ENCODE data around the gene SRGN.
A peak's percentile ranks its signal among the peaks of the same experiment; 100 is the strongest.

The SRGN gene

DNA sequence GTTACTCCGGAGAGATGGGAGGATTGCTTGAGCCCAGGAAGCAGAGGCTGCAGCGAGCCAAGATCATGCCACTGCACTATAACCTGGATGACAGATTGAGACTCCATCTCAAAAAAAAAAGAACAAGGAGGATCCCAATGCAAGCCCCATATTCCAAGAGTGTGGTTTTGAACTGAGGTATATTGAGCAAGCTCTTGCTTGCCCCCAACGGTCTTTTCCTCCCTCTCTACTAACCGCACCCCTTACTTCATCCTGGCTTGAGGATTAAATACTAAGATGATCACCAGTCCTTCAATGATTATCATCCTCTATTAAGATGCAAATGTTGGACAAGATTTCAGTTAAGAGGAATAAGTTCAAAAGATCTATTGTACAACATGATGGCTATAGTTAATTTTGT, 12.5 kb upstream of the SRGN start:
- no peak overlapping the region for H3K27ac ChIP-seq (ENCODE audit: insufficient read depth in 1 of 2, low read depth in 1 of 2, low read length in 2 of 2, poor library complexity in 1 of 2, severe bottlenecking in 2 of 2)
- H3K4me3 ChIP-seq (ENCODE audit: control insufficient read depth in 1 of 7, extremely low read depth in 1 of 7, insufficient read depth in 4 of 7, low read depth in 2 of 7, low read length in 6 of 7) = no peak overlapping the region
- peaks cover 0 to 10% (median 6%) of the 10 kb centered on the region in 4 experiments for H3K4me1 ChIP-seq (ENCODE audit: control extremely low read depth in 1 of 4, control insufficient read depth in 4 of 4, insufficient read depth in 4 of 4, low read length in 3 of 4)
- CTCF ChIA-PET = interaction anchor here (0.9 kb wide), 1 partner anchor 12 kb away, joined by 3 read pairs; the partner anchor contains the start of gene SRGN
- no peaks in the 10 kb centered on the region for H3K27me3 ChIP-seq (replicated peaks in 2 of 5; ENCODE audit: control insufficient read depth in 4 of 5, insufficient read depth in 5 of 5, low read length in 4 of 5)
- H3K36me3 ChIP-seq (ENCODE audit: control insufficient read depth in 4 of 4, insufficient read depth in 4 of 4, low read length in 3 of 4) = no peaks in the 10 kb centered on the region
- H3K9me3 ChIP-seq (ENCODE audit: control extremely low read depth in 1 of 5, control insufficient read depth in 4 of 5, insufficient read depth in 2 of 5, low read depth in 1 of 5, low read length in 4 of 5) = no peaks in the 10 kb centered on the region
- WGBS (ENCODE audit: insufficient coverage) = 83% methylated on average over 1 of the region's 4 CpGs
- DNase-seq = no peak
- POLR2A ChIA-PET = interaction anchor here (0.7 to 0.9 kb wide), 2 partner anchors 14 to 18 kb away, joined by 3 read pairs; no protein-coding TSS in a partner anchor

DNA sequence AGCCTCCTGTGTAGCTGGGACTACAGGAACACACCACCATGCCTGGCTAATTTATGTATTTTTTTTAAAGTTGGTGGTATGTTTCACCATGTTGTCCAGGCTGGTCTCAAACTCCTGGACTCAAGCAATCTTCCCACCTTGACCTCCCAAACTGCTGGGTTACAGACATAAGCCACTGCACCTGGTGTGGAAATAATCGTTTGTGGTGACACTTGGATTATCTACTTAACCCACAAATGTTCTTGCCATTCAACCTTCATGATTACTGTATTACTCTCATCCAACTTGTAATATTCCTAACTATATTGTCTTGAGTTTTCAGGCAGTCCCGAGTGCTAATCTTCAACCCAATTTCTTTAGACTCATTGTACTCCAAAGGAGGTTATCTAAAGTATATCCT, 9.6 kb upstream of the SRGN start:
- 89% methylated on average over 1 of the region's 2 CpGs for WGBS (ENCODE audit: insufficient coverage)
- Histone ChIP-seq H3K9me3 (ENCODE audit: control extremely low read depth in 1 of 5, control insufficient read depth in 4 of 5, insufficient read depth in 2 of 5, low read depth in 1 of 5, low read length in 4 of 5) (no peaks in the 10 kb centered on the region), H3K4me3 (ENCODE audit: control insufficient read depth in 1 of 7, extremely low read depth in 1 of 7, insufficient read depth in 4 of 7, low read depth in 2 of 7, low read length in 6 of 7) (no peak overlapping the region), H3K4me1 (ENCODE audit: control extremely low read depth in 1 of 4, control insufficient read depth in 4 of 4, insufficient read depth in 4 of 4, low read length in 3 of 4) (peaks cover 0 to 5% (median under 1%) of the 10 kb centered on the region in 4 experiments), H3K27me3 (replicated peaks in 2 of 5; ENCODE audit: control insufficient read depth in 4 of 5, insufficient read depth in 5 of 5, low read length in 4 of 5) (no peaks in the 10 kb centered on the region), H3K36me3 (ENCODE audit: control insufficient read depth in 4 of 4, insufficient read depth in 4 of 4, low read length in 3 of 4) (no peaks in the 10 kb centered on the region), H3K27ac (ENCODE audit: insufficient read depth in 1 of 2, low read depth in 1 of 2, low read length in 2 of 2, poor library complexity in 1 of 2, severe bottlenecking in 2 of 2) (no peak overlapping the region)
- POLR2A ChIA-PET = interaction anchor here (0.6 kb wide), 2 partner anchors 154 to 1156 kb away, joined by 3 read pairs; no protein-coding TSS in a partner anchor
- CTCF ChIA-PET = no interaction called here
- no peak for DNase-seq

DNA sequence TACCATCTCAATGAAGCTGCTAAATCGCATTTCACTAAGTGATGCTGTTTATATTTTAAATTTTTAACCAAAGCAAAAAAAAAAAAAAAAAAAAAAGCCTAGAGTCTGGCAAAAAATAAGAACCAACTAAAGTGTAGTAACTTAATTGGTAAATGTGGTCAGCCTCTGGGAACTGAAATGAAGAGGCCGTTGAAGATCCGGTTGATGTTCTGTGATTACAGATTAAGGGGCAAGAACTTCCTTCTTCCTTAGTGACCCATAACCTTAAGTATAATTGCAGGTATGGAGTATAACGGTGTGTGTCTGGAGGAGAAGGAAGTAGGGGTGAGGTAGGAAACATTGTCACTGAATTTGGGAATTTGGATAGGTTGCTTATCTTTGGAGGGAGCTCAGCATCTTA, 7.7 kb upstream of the SRGN start:
- Histone ChIP-seq H3K27ac (ENCODE audit: insufficient read depth in 1 of 2, low read depth in 1 of 2, low read length in 2 of 2, poor library complexity in 1 of 2, severe bottlenecking in 2 of 2) (no peak overlapping the region), H3K4me3 (ENCODE audit: control insufficient read depth in 1 of 7, extremely low read depth in 1 of 7, insufficient read depth in 4 of 7, low read depth in 2 of 7, low read length in 6 of 7) (no peak overlapping the region), H3K36me3 (ENCODE audit: control insufficient read depth in 4 of 4, insufficient read depth in 4 of 4, low read length in 3 of 4) (no peaks in the 10 kb centered on the region), H3K9me3 (ENCODE audit: control extremely low read depth in 1 of 5, control insufficient read depth in 4 of 5, insufficient read depth in 2 of 5, low read depth in 1 of 5, low read length in 4 of 5) (no peaks in the 10 kb centered on the region), H3K27me3 (replicated peaks in 2 of 5; ENCODE audit: control insufficient read depth in 4 of 5, insufficient read depth in 5 of 5, low read length in 4 of 5) (no peaks in the 10 kb centered on the region), H3K4me1 (ENCODE audit: control extremely low read depth in 1 of 4, control insufficient read depth in 4 of 4, insufficient read depth in 4 of 4, low read length in 3 of 4) (peaks cover 0 to under 1% (median 0%) of the 10 kb centered on the region in 4 experiments)
- CTCF ChIA-PET = no interaction called here
- peak in 2 of 3 donors; percentile 35 to 44 for DNase-seq
- POLR2A ChIA-PET = no interaction called here
- 81% methylated on average over 3 of the region's 4 CpGs for WGBS (ENCODE audit: insufficient coverage)

DNA sequence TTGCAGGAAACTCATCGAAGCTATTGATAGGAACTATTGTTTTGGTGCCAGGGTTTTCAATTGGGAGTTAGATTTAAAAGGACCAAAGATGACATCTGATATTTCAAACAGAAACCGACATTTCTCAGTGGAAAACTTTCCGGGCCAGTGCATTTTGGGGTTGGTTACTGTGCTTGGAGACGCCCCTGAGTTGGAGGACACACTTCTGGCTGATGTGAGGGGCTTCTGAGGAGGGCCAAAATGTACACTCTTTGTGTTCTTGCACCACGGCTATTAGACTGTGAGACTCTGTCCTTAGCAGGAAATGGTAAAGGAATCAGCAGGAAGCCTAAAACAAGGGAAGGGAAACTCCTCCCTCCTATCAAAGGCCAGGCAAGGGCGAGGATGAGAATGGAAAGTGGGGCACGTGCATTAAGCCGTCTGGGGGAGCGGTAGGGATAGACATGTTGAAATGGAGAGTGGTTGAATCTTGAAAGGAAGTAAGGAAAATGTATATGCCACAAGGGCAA, 1.8 kb upstream of the SRGN start:
- H3K27me3 ChIP-seq (replicated peaks in 2 of 5; ENCODE audit: control insufficient read depth in 4 of 5, insufficient read depth in 5 of 5, low read length in 4 of 5) = no peaks in the 10 kb centered on the region
- no peak for DNase-seq
- ChIA-PET CTCF (interaction anchor here (1.1 kb wide), 2 partner anchors 21 to 80 kb away, joined by 3 read pairs; no protein-coding TSS in a partner anchor), POLR2A (no interaction called here)
- H3K4me1 ChIP-seq (ENCODE audit: control extremely low read depth in 1 of 4, control insufficient read depth in 4 of 4, insufficient read depth in 4 of 4, low read length in 3 of 4) = peaks cover 10 to 50% (median 36%) of the 10 kb centered on the region in 4 experiments
- H3K27ac ChIP-seq (ENCODE audit: insufficient read depth in 1 of 2, low read depth in 1 of 2, low read length in 2 of 2, poor library complexity in 1 of 2, severe bottlenecking in 2 of 2) = no peak overlapping the region
- WGBS (ENCODE audit: insufficient coverage) = 65% methylated on average over 3 of the region's 9 CpGs
- H3K36me3 ChIP-seq (ENCODE audit: control insufficient read depth in 4 of 4, insufficient read depth in 4 of 4, low read length in 3 of 4) = no peaks in the 10 kb centered on the region
- no peaks in the 10 kb centered on the region for H3K9me3 ChIP-seq (ENCODE audit: control extremely low read depth in 1 of 5, control insufficient read depth in 4 of 5, insufficient read depth in 2 of 5, low read depth in 1 of 5, low read length in 4 of 5)
- H3K4me3 ChIP-seq (ENCODE audit: control insufficient read depth in 1 of 7, extremely low read depth in 1 of 7, insufficient read depth in 4 of 7, low read depth in 2 of 7, low read length in 6 of 7) = peak overlapping the region in 3 of 7 experiments; percentile 5 to 61 (median 34)

DNA sequence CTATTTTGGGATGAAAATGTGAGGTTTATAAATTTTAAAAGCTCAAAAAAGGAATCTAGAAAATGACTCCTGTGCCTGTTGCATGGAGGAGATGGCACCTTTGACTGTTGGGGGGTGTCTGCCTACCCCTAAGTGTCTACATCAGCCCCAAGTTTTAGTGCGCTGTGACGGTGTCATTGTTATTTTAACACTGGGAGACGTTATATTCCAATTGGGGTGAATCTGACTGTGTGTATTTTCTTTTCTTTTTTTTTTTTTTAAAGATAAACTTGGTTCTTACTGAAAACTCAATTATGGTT, 517 bp downstream of the SRGN start:
- Histone ChIP-seq H3K27ac (ENCODE audit: insufficient read depth in 1 of 2, low read depth in 1 of 2, low read length in 2 of 2, poor library complexity in 1 of 2, severe bottlenecking in 2 of 2) (peak overlapping the region; percentile 95 to 97), H3K4me3 (ENCODE audit: control insufficient read depth in 1 of 7, extremely low read depth in 1 of 7, insufficient read depth in 4 of 7, low read depth in 2 of 7, low read length in 6 of 7) (peak overlapping the region in 6 of 7 experiments; percentile 67 to 100 (median 92)), H3K36me3 (ENCODE audit: control insufficient read depth in 4 of 4, insufficient read depth in 4 of 4, low read length in 3 of 4) (peaks cover 0 to 2% (median 0%) of the 10 kb centered on the region in 4 experiments), H3K4me1 (ENCODE audit: control extremely low read depth in 1 of 4, control insufficient read depth in 4 of 4, insufficient read depth in 4 of 4, low read length in 3 of 4) (peaks cover 24 to 67% (median 45%) of the 10 kb centered on the region in 4 experiments), H3K27me3 (replicated peaks in 2 of 5; ENCODE audit: control insufficient read depth in 4 of 5, insufficient read depth in 5 of 5, low read length in 4 of 5) (no peaks in the 10 kb centered on the region), H3K9me3 (ENCODE audit: control extremely low read depth in 1 of 5, control insufficient read depth in 4 of 5, insufficient read depth in 2 of 5, low read depth in 1 of 5, low read length in 4 of 5) (no peaks in the 10 kb centered on the region)
- POLR2A ChIA-PET = interaction anchor here (0.7 to 0.9 kb wide), 2 partner anchors 26 to 33 kb away, joined by 4 to 5 read pairs; no protein-coding TSS in a partner anchor
- DNase-seq = peak; percentile 26 to 49 (median 41)
- CTCF ChIA-PET = interaction anchor here (1.6 to 7.9 kb wide), 2 partner anchors 13 to 83 kb away, joined by 3 to 96 read pairs; no protein-coding TSS in a partner anchor
- WGBS (ENCODE audit: insufficient coverage) = no CpG with 5 or more reads among the region's 3 CpGs

DNA sequence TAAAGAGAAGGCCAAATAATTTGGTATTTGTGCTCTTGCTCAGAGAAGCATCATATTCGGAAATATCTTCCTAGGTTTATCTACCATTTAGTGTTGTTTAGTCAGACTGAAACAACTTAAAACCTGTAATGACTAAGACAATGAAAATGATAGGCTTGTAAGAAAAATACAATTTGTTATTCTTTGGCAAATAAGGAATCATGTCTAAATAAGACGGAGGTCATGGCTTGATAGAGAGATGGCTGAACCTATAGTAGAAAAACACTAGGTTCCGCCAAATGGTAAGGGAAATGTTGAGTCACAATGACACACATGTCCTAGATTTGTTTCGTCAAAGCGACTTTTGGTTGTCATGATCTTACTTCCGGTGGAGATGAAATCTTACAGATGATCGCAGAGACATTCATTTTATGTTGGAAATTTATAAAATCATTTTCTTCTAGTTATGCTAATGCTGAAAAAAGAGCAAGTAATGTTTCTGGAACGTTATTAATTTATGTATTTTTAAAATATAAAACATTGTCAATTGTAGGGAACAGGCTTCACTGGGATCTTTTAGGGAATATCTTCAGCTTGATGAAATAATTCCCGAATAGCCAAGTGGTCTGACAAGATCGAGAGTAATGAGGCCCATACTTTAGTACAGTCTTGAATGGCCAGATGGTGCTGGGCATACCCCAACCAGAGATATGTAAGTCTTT, 1.0 kb downstream of the SRGN start:
- 12% methylated on average over 6 of the region's 10 CpGs for WGBS (ENCODE audit: insufficient coverage)
- H3K27me3 ChIP-seq (replicated peaks in 2 of 5; ENCODE audit: control insufficient read depth in 4 of 5, insufficient read depth in 5 of 5, low read length in 4 of 5) = no peaks in the 10 kb centered on the region
- peaks cover 25 to 67% (median 45%) of the 10 kb centered on the region in 4 experiments for H3K4me1 ChIP-seq (ENCODE audit: control extremely low read depth in 1 of 4, control insufficient read depth in 4 of 4, insufficient read depth in 4 of 4, low read length in 3 of 4)
- H3K9me3 ChIP-seq (ENCODE audit: control extremely low read depth in 1 of 5, control insufficient read depth in 4 of 5, insufficient read depth in 2 of 5, low read depth in 1 of 5, low read length in 4 of 5) = no peaks in the 10 kb centered on the region
- peak; percentile 90 to 95 (median 93) for DNase-seq
- H3K36me3 ChIP-seq (ENCODE audit: control insufficient read depth in 4 of 4, insufficient read depth in 4 of 4, low read length in 3 of 4) = peaks cover 0 to 2% (median 0%) of the 10 kb centered on the region in 4 experiments
- CTCF ChIA-PET = interaction anchor here (7.9 kb wide), 1 partner anchor 83 kb away, joined by 96 read pairs; no protein-coding TSS in a partner anchor
- POLR2A ChIA-PET = interaction anchor here (1.1 kb wide), 1 partner anchor 83 kb away, joined by 4 read pairs; no protein-coding TSS in a partner anchor
- H3K27ac ChIP-seq (ENCODE audit: insufficient read depth in 1 of 2, low read depth in 1 of 2, low read length in 2 of 2, poor library complexity in 1 of 2, severe bottlenecking in 2 of 2) = peak overlapping the region; percentile 95 to 97
- peak overlapping the region in 6 of 7 experiments; percentile 67 to 100 (median 92) for H3K4me3 ChIP-seq (ENCODE audit: control insufficient read depth in 1 of 7, extremely low read depth in 1 of 7, insufficient read depth in 4 of 7, low read depth in 2 of 7, low read length in 6 of 7)
